K562 treated with DMSO at 1 percent for 24 hours (cell line): ENCODE measurements around the gene AFM. TPM values are rescaled to one million over a fixed set of nuclear protein-coding genes. Genes with fewer than 3 reads are reported as not detected.

ENCODE experiments used
- total RNA-seq: library from RNA; unstranded; fragments of 300-600 nt; gene quantifications from 2 replicates; pipeline ENCODE4 v1.2.3, GENCODE V29; 2022; ENCODE audit warnings: low read depth; ENCODE audit not compliant: insufficient read depth

The AFM gene
- not detected in 2 replicates for total RNA-seq

GRCh38 chr4:73481358-73481757 lies at the start of gene AFM:
TSS of gene AFM (plus strand) at chr4:73481745. CDS start at chr4:73481776, 31 bp downstream.

DNA sequence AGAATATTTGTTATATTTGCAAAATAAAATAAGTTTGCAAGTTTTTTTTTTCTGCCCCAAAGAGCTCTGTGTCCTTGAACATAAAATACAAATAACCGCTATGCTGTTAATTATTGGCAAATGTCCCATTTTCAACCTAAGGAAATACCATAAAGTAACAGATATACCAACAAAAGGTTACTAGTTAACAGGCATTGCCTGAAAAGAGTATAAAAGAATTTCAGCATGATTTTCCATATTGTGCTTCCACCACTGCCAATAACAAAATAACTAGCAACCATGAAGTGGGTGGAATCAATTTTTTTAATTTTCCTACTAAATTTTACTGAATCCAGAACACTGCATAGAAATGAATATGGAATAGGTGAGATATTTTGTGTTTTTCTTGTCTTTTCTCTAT lies 45.6 kb upstream of the AFM start, which contains the start of gene AFP:
AFP (plus strand) TSS at position 238 of the 400 bp plus-strand sequence; CDS start at position 280, 42 bp downstream.

Other genes with a start within 250 kb of the AFM start
- 22.9 and 26.4 TPM in 2 replicates for gene ANKRD17, start 222.9 kb upstream of the AFM start, total RNA-seq
- gene ALB, start 77.5 kb upstream of the AFM start, total RNA-seq: not detected in 2 replicates
- 2.0 and 7.8 TPM in 2 replicates for gene AFP, start 45.5 kb upstream of the AFM start, total RNA-seq
- 0.09 and 0.44 TPM in 2 replicates for gene RASSF6, start 138.7 kb downstream of the AFM start, total RNA-seq